Panc1 (cell line): ENCODE results near the gene DNAJB7. TPM values are rescaled to one million over a fixed set of nuclear protein-coding genes. Genes with fewer than 3 reads are reported as not detected.

Experiments
- ATAC-seq: fragments of 200-7000 bp; cut with Tn5 transposase; 2 replicates; pipeline ENCODE4 v1.9.1; 2020; ENCODE audit warnings: mild to moderate bottlenecking, moderate library complexity
- BruUV-seq: library from RNA; stranded (reverse); fragments of 400-500 nt; replicated peaks from 2 replicates; lab custom pipeline; 2021; lab: Mats Ljungman, UMichigan
- CTCF ChIA-PET: fragments of 300-600 bp; sonication (Branson Sonifier 250); formaldehyde crosslinking; loops from one replicate; lab custom pipeline; 2022; ENCODE audit warnings: antibody characterized with exemption; lab: Charles Lee
- POLR2A ChIA-PET: fragments of 300-600 bp; sonication (Branson Sonifier 250); formaldehyde crosslinking; loops from one replicate; lab custom pipeline; 2022; ENCODE audit warnings: antibody characterized with exemption; lab: Charles Lee
- DNase-seq: peaks from one replicate; pipeline ENCODE4 v3.0.0-alpha.2; 2010; ENCODE audit warnings: low read depth, low spot score
- H3K27ac ChIP-seq: 2 replicates; pipeline ENCODE4 v1.5.1; 2011; ENCODE audit warnings: mild to moderate bottlenecking, low read length, inconsistent platforms
- H3K27me3 ChIP-seq: fragments of 200-500 bp; sonication (Bioruptor generic); 2 replicates; pipeline ENCODE4 v1.6.0; 2014; ENCODE audit warnings: low read length, inconsistent platforms; ENCODE audit not compliant: control insufficient read depth, insufficient read depth
- H3K36me3 ChIP-seq: fragments of 200-500 bp; sonication (Bioruptor generic); 2 replicates; pipeline ENCODE4 v1.5.1; 2014; ENCODE audit warnings: inconsistent platforms, mild to moderate bottlenecking, low read length, moderate library complexity; ENCODE audit not compliant: control insufficient read depth, insufficient read depth
- H3K4me1 ChIP-seq: 2 replicates; pipeline ENCODE4 v1.5.1; 2011; ENCODE audit warnings: inconsistent platforms, mild to moderate bottlenecking, low read length, moderate library complexity; ENCODE audit not compliant: control insufficient read depth, insufficient read depth
- H3K4me3 ChIP-seq, 2 experiments: 2 replicates each; pipeline ENCODE4 v1.5.1; 2011 to 2012; ENCODE audit warnings: low read depth in 2 of 2, low read length in 2 of 2, mild to moderate bottlenecking in 2 of 2, inconsistent platforms in 1 of 2, moderate library complexity in 1 of 2
- H3K9me3 ChIP-seq: fragments of 200-500 bp; sonication (Bioruptor generic); 2 replicates; pipeline ENCODE4 v1.5.1; 2014; ENCODE audit warnings: low read depth, mild to moderate bottlenecking, inconsistent platforms, low read length, moderate library complexity; ENCODE audit not compliant: control insufficient read depth, insufficient read depth
- CTCF ChIP-seq: fragments of 450-650 bp; IDR thresholded peaks from 2 replicates; pipeline ENCODE4 v1.5.1; 2017; ENCODE audit warnings: mild to moderate bottlenecking
- POLR2AphosphoS5 ChIP-seq: IDR thresholded peaks from 2 replicates; pipeline ENCODE4 v1.6.1; 2012; ENCODE audit warnings: mild to moderate bottlenecking, low read depth, low read length, moderate library complexity
- SIN3A ChIP-seq: IDR thresholded peaks from 2 replicates; pipeline ENCODE4 v1.6.1; 2012; ENCODE audit warnings: low read depth, mild to moderate bottlenecking, low read length, moderate library complexity, borderline replicate concordance; ENCODE audit not compliant: insufficient read depth
- TCF7L2 ChIP-seq: IDR thresholded peaks from 2 replicates; pipeline ENCODE4 v1.6.1; 2011; ENCODE audit warnings: mild to moderate bottlenecking, low read depth, low read length, inconsistent platforms
- in situ Hi-C: cut with HindIII; loops from 2 replicates; pipeline ENCODE4 v1.10.0; 2016; ENCODE audit warnings: low sequenced_read_pairs, low pct_unique_long_range_greater_than_20kb
- intact Hi-C: fragments of 100-400 bp; cut with micrococcal nuclease; formaldehyde crosslinking; loops from one replicate; pipeline ENCODE4 v1.10.0; 2022; ENCODE audit not compliant: unreplicated experiment
- microRNA-seq: library from miRNA; unstranded; fragments of <30 nt; microRNA quantifications from one replicate; pipeline ENCODE4 v1.1.0, GENCODE V29; 2020; ENCODE audit not compliant: unreplicated experiment
- total RNA-seq: library from RNA; stranded (reverse); gene quantifications from one replicate; pipeline ENCODE4 v1.2.1, GENCODE V29; 2021; ENCODE audit not compliant: unreplicated experiment
- TF ChIP-seq, protein P1 (sequence below), 2 experiments: IDR thresholded peaks; 2 replicates each; pipeline ENCODE4 v1.6.1; 2011 to 2012; ENCODE audit warnings: low read depth in 2 of 2, control low read depth in 1 of 2, low read length in 1 of 2, mild to moderate bottlenecking in 1 of 2, moderate library complexity in 1 of 2; ENCODE audit not compliant: insufficient read depth in 1 of 2

DNAJB7 gene
- total RNA-seq, 1 experiment from 2014 or later: not detected

GRCh38 chr22:40817737-40818136 is 44.2 kb downstream of the DNAJB7 start:
- H3K27me3 ChIP-seq: no peaks in the 10 kb centered on the region
- H3K36me3 ChIP-seq: no peaks in the 10 kb centered on the region; the same call in 1 of the 2 replicates
- POLR2A ChIA-PET: no interaction called here
- intact Hi-C loops: no loop called here
- no TSS peak for BruUV-seq
- peak overlapping the region; percentile 86 for H3K27ac ChIP-seq
- in situ Hi-C loops: no loop called here
- H3K4me3 ChIP-seq: peak overlapping the region; percentile 79 to 88
- CTCF ChIA-PET: no interaction called here
- no peak for DNase-seq
- ATAC-seq: no peak
- peaks cover 13% of the 10 kb centered on the region for H3K4me1 ChIP-seq
- H3K9me3 ChIP-seq: no peaks in the 10 kb centered on the region
- TF ChIP-seq SIN3A (no peak), CTCF (no peak), TCF7L2 (no peak), POLR2AphosphoS5 (no peak)
- TF ChIP-seq, protein P1, sequence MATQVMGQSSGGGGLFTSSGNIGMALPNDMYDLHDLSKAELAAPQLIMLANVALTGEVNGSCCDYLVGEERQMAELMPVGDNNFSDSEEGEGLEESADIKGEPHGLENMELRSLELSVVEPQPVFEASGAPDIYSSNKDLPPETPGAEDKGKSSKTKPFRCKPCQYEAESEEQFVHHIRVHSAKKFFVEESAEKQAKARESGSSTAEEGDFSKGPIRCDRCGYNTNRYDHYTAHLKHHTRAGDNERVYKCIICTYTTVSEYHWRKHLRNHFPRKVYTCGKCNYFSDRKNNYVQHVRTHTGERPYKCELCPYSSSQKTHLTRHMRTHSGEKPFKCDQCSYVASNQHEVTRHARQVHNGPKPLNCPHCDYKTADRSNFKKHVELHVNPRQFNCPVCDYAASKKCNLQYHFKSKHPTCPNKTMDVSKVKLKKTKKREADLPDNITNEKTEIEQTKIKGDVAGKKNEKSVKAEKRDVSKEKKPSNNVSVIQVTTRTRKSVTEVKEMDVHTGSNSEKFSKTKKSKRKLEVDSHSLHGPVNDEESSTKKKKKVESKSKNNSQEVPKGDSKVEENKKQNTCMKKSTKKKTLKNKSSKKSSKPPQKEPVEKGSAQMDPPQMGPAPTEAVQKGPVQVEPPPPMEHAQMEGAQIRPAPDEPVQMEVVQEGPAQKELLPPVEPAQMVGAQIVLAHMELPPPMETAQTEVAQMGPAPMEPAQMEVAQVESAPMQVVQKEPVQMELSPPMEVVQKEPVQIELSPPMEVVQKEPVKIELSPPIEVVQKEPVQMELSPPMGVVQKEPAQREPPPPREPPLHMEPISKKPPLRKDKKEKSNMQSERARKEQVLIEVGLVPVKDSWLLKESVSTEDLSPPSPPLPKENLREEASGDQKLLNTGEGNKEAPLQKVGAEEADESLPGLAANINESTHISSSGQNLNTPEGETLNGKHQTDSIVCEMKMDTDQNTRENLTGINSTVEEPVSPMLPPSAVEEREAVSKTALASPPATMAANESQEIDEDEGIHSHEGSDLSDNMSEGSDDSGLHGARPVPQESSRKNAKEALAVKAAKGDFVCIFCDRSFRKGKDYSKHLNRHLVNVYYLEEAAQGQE (IDR thresholded peaks at IDR 0.05; ENCODE audit: insufficient read depth in 1 of 2, low read depth in 2 of 2, low read length in 1 of 2): no peak

- no peaks in the 10 kb centered on the region for H3K9me3 ChIP-seq
- POLR2A ChIA-PET: no interaction called here
- ATAC-seq (no peak), DNase-seq (no peak)
- no peaks in the 10 kb centered on the region for H3K27me3 ChIP-seq
- H3K36me3 ChIP-seq: no peaks in the 10 kb centered on the region; the same call in 1 of the 2 replicates
- no TSS peak for BruUV-seq
- CTCF ChIA-PET: no interaction called here
- in situ Hi-C loops: no loop called here
- TF ChIP-seq POLR2AphosphoS5: no peak
- no peak for TF ChIP-seq SIN3A
- TF ChIP-seq CTCF: no peak
- TF ChIP-seq TCF7L2: no peak
- TF ChIP-seq, protein P1 (IDR thresholded peaks at IDR 0.05; ENCODE audit: insufficient read depth in 1 of 2, low read depth in 2 of 2, low read length in 1 of 2): no peak
- H3K27ac ChIP-seq: no peak overlapping the region
- peaks cover 6% of the 10 kb centered on the region for H3K4me1 ChIP-seq
- intact Hi-C loops: no loop called here
- H3K4me3 ChIP-seq: no peak overlapping the region
These were observed 48.0 kb downstream of the DNAJB7 start for GRCh38 chr22:40813912-40814315.

Small RNAs within 50 kb of the gene (microRNA-seq; reads per million reads assigned to microRNA genes)
- gene MIR4766: 1.9 reads per million

Other genes with a start within 250 kb of the DNAJB7 start
- gene MRTFA, start 225.4 kb downstream of the DNAJB7 start, total RNA-seq: 62.1 TPM
- gene MCHR1, start 182.6 kb downstream of the DNAJB7 start, total RNA-seq: not detected
- 28.9 TPM for gene SLC25A17, start 42.8 kb downstream of the DNAJB7 start, total RNA-seq
- gene ST13, start 5.5 kb downstream of the DNAJB7 start, total RNA-seq: 200 TPM
- gene XPNPEP3, start 5.0 kb downstream of the DNAJB7 start, total RNA-seq: 21.0 TPM
- gene RBX1, start 89.3 kb upstream of the DNAJB7 start, total RNA-seq: 50.7 TPM
- 46.8 TPM for gene EP300, start 230.5 kb upstream of the DNAJB7 start, total RNA-seq